SK-N-MC (cell line): ENCODE measurements around the gene CYP2C18.

ENCODE experiments used
- EZH2 ChIP-seq: fragments of 200-600 bp; sonication (generic); IDR thresholded peaks from one replicate; pipeline ENCODE4 v1.6.1; 2017; ENCODE audit warnings: antibody characterized with exemption
- POLR2AphosphoS5 ChIP-seq: IDR thresholded peaks from 2 replicates; pipeline ENCODE4 v1.6.1; 2012; ENCODE audit warnings: mild to moderate bottlenecking, low read depth, low read length, borderline replicate concordance

- no peak for TF ChIP-seq EZH2
- TF ChIP-seq POLR2AphosphoS5: no peak
Measured at GRCh38 chr10:94644352-94644751, 39.2 kb upstream of the CYP2C18 start.
